ENCODE measurements around the gene IQCC. TPM values are rescaled to one million over a fixed set of nuclear protein-coding genes. Genes with fewer than 3 reads are reported as not detected.

Gene IQCC
- total RNA-seq, 2 experiments from 2014 or later = 4.8 to 5.9 TPM

DNA sequence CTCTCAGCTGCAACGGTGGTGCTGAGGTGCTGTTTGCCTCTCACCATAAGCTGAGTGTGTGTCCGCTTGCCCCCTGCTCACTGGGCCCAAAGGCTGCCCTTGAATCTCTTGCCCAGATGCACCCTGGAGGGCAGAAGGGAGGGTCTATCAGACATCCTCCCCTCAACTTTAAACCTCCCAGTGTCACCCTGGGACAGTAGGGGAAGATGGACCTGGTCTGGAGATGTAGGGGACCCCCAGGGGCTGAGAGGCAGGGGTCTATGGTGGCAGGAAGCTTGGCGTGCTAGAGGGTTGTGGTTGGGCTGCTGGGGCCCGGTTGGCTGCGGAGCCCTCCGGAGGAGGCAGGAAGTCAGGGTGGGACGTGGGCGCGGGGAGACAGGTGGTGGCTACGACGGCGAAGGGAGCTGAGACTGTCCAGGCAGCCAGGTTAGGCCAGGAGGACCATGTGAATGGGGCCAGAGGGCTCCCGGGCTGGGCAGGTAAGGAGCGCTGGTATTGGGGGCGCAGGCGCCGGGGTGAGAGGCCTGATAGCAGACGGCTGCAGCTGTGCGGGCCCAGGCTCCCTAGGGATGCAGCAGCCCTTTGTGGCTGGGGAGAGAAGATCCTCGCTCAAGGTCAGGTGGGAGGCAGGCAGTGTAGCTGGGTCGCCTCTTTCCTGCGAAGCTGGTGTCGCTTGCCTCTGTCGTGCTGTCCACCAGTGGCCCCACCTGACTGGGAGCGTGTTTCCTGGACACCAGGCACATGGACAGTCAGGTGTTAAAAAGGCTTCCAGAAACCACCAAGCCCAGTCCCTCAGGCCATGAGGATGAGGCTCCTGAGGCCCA is 45.6 kb downstream of the IQCC start, which contains the start of gene LCK:
TSS of gene LCK (plus strand) at position 373 of the 824 bp plus-strand sequence. CDS start 23,065 bp downstream, outside the sequence.
- no peaks in the 10 kb centered on the region for H3K9me3 Mint-ChIP-seq
- no peaks in the 10 kb centered on the region for H3K27me3 Mint-ChIP-seq (ENCODE audit: low read depth)
- H3K4me1 Mint-ChIP-seq (ENCODE audit: low read depth) = peaks cover 57% of the 10 kb centered on the region
- peak within 1 kb of the TSS; percentile 100 for H3K27ac Mint-ChIP-seq
- DNase-seq = peak; percentile 88
- CTCF ChIA-PET = interaction anchor here (0.5 to 4.1 kb wide), 8 partner anchors 8 to 120 kb away, joined by 3 to 38 read pairs (median 4); no protein-coding TSS in a partner anchor
- peak within 1 kb of the TSS; percentile 99 for H3K4me3 Mint-ChIP-seq
- peaks cover 27% of the 10 kb centered on the region for H3K36me3 Mint-ChIP-seq (ENCODE audit: low read depth)
- intact Hi-C loops (cut with micrococcal nuclease) = loop anchor here (1.0 to 10.0 kb wide), 10 partner anchors 16 to 734 kb away; partner anchors contain the start of genes EIF3I, HDAC1, MARCKSL1 and S100PBP

DNA sequence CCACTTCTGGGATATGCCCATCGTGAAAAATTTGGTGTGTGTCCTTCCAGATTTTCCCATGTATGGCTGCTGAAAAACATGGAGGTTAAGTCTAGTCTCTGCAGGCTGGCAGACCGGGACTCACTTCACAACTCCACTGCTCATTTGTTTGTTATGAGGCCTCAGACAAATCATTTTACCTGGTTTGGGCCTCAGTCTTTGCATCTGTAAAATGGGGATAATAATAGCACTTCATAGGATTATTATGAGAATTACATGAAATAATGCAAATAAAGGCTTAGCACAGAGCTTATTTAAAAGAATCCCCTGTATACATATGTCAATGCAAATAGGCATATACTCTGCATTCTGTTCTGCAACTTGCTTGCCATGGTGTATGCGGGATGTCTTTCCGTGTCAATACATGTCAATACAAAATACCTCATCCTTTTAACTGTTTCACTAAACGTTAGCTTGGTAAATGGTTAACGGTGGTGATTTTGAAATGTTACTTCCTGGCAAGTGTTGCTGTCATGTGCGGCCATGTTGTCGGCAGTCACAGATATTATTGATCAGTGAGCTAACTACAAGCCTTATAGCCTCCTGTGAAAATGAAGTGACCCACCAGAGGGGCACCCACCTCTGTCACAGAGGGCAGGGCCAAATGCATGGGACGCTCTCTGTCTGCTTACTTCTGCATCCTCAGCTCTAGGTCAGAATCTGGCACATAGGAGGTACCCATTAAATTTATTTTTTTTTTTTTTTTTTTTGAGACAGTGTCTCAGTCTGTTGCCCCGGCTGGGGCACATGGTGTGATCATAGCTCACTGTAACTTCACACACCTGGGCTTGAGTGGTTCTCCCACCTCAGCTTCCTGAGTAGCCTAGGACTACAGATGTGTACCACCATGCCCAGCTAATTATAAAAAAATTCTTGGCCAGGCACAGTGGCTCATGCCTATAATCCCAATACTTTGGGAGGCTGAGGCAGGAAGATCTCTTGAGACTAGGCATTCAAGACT is 49.9 kb downstream of the IQCC start:
- peak overlapping the region; percentile 95 for H3K27ac Mint-ChIP-seq
- intact Hi-C loops (cut with micrococcal nuclease) = loop anchor here (10.0 kb wide), 1 partner anchor 729 kb away; no protein-coding TSS in a partner anchor
- H3K36me3 Mint-ChIP-seq (ENCODE audit: low read depth) = peaks cover 35% of the 10 kb centered on the region
- H3K27me3 Mint-ChIP-seq (ENCODE audit: low read depth) = no peaks in the 10 kb centered on the region
- peak; percentile 64 for DNase-seq
- peaks cover 44% of the 10 kb centered on the region for H3K4me1 Mint-ChIP-seq (ENCODE audit: low read depth)
- CTCF ChIA-PET = interaction anchor here (0.6 to 1.7 kb wide), 6 partner anchors 9 to 90 kb away, joined by 3 to 7 read pairs (median 3); partner anchors contain the start of gene FAM167B
- H3K4me3 Mint-ChIP-seq = peak overlapping the region; percentile 74
- no peaks in the 10 kb centered on the region for H3K9me3 Mint-ChIP-seq

- intact Hi-C loops (cut with micrococcal nuclease) = loop anchor here (10.0 kb wide), 1 partner anchor 728 kb away; no protein-coding TSS in a partner anchor
- H3K27me3 Mint-ChIP-seq (ENCODE audit: low read depth) = no peaks in the 10 kb centered on the region
These were observed 51.2 kb downstream of the IQCC start for GRCh38 chr1:32256473-32257226.

GRCh38 chr1:32257227-32257508 is 51.7 kb downstream of the IQCC start:
- Mint-ChIP-seq H3K27ac (peak overlapping the region; percentile 96), H3K9me3 (no peaks in the 10 kb centered on the region), H3K4me1 (ENCODE audit: low read depth) (peaks cover 42% of the 10 kb centered on the region), H3K27me3 (ENCODE audit: low read depth) (no peaks in the 10 kb centered on the region), H3K4me3 (peak overlapping the region; percentile 73), H3K36me3 (ENCODE audit: low read depth) (peaks cover 33% of the 10 kb centered on the region)
- intact Hi-C loops (cut with micrococcal nuclease) = loop anchor here (10.0 kb wide), 1 partner anchor 728 kb away; no protein-coding TSS in a partner anchor
- CTCF ChIA-PET = interaction anchor here (0.6 to 5.4 kb wide), 3 partner anchors 8 to 41 kb away, joined by 3 to 38 read pairs (median 14); partner anchors contain the start of gene FAM167B
- DNase-seq = no peak

More at GRCh38 chr1:32256473-32257226, 51.2 kb downstream of the IQCC start:
- no peaks in the 10 kb centered on the region for H3K9me3 Mint-ChIP-seq
- peak overlapping the region; percentile 73 for H3K4me3 Mint-ChIP-seq
- H3K4me1 Mint-ChIP-seq (ENCODE audit: low read depth) = peaks cover 42% of the 10 kb centered on the region
- peak overlapping the region; percentile 96 for H3K27ac Mint-ChIP-seq
- H3K36me3 Mint-ChIP-seq (ENCODE audit: low read depth) = peaks cover 36% of the 10 kb centered on the region
- CTCF ChIA-PET = interaction anchor here (0.6 to 5.4 kb wide), 5 partner anchors 8 to 41 kb away, joined by 3 to 38 read pairs (median 7); partner anchors contain the start of gene FAM167B
- DNase-seq = no peak

Other genes starting within 250 kb of the IQCC start
- 100 to 1,000 TPM; 189 to 198 TPM for gene KHDRBS1, start 191.8 kb upstream of the IQCC start, total RNA-seq
- 10 to 100 TPM; 17.2 to 17.6 TPM for gene TMEM39B, start 132.7 kb upstream of the IQCC start, total RNA-seq
- 10 to 100 TPM; 74.5 to 75.0 TPM for gene KPNA6, start 97.6 kb upstream of the IQCC start, total RNA-seq
- gene TXLNA, start 26.0 kb upstream of the IQCC start, total RNA-seq = 10 to 100 TPM; 84.3 to 86.2 TPM
- gene CCDC28B, start 5.1 kb upstream of the IQCC start, total RNA-seq = 10 to 100 TPM; 13.1 to 14.8 TPM
- gene DCDC2B, start 3.4 kb downstream of the IQCC start, total RNA-seq = not detected
- gene TMEM234, start 16.7 kb downstream of the IQCC start, total RNA-seq = 1 to 10 TPM; 5.1 to 6.4 TPM
- gene EIF3I, start 16.7 kb downstream of the IQCC start, total RNA-seq = 100 to 1,000 TPM; 382 to 391 TPM
- under 1 TPM; 0.38 to 0.42 TPM for gene FAM167B, start 41.6 kb downstream of the IQCC start, total RNA-seq
- gene LCK, start 45.6 kb downstream of the IQCC start, total RNA-seq = 100 to 1,000 TPM; 156 to 164 TPM
- gene HDAC1, start 86.4 kb downstream of the IQCC start, total RNA-seq = 100 to 1,000 TPM; 111 to 120 TPM
- gene MARCKSL1, start 130.6 kb downstream of the IQCC start, total RNA-seq = 10 to 100 TPM; 14.4 to 15.9 TPM
- gene FAM229A, start 156.8 kb downstream of the IQCC start, total RNA-seq = 1 to 10 TPM; 2.1 to 3.4 TPM
- 1 to 10 TPM in 1 of 2 experiments, under 1 TPM in 1; 0.84 to 1.9 TPM for gene TSSK3, start 156.9 kb downstream of the IQCC start, total RNA-seq
- gene BSDC1, start 188.8 kb downstream of the IQCC start, total RNA-seq = 10 to 100 TPM; 35.2 to 38.3 TPM